Measurements from ENCODE around the gene ZC4H2.
"Not testable (repeated sequence)": the region's sequence is repeated elsewhere in the genome, so short reads cannot be mapped to it uniquely, and the experiment has no call there.

The ZC4H2 gene, protein sequence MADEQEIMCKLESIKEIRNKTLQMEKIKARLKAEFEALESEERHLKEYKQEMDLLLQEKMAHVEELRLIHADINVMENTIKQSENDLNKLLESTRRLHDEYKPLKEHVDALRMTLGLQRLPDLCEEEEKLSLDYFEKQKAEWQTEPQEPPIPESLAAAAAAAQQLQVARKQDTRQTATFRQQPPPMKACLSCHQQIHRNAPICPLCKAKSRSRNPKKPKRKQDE

DNA sequence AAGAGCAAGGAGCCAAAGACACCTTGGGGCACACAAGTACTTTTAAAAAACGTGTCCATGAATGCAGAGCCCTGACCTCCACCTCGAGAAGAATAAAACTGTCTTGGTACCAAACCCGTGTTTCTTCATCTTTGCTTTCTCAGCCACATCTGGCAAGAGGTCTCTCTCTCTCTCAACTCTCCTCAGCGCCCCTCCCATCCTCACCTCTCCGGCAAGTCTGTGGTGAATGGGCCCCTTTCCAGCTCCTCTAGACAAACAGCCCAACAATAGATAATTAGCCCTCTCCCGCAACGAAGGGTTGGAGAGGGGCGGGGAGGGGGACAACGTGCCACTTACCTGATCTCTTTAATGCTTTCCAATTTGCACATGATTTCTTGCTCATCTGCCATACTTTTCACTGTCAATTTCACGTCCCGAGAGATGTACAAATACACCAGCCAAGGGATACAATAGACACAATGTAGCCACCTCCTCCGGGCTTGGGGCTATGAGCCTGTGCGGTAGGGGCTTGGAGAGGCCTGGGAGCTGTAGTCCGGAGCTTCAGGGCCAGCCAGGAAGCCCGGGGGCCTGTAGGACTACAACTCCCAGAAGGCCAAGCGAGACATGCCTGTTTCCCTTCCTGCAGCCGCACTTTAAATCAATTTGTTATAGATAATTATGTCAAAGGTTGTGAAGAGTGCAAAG is at the start of gene ZC4H2:
Gene ZC4H2 (minus strand): TSS at position 462 of the 684 bp plus-strand sequence. CDS start 73 bp downstream, at position 389.
- DNase-seq = no peak

GRCh38 chrX:65017451-65017850 is 41.2 kb upstream of the ZC4H2 start:
- DNase-seq = no peak

DNA sequence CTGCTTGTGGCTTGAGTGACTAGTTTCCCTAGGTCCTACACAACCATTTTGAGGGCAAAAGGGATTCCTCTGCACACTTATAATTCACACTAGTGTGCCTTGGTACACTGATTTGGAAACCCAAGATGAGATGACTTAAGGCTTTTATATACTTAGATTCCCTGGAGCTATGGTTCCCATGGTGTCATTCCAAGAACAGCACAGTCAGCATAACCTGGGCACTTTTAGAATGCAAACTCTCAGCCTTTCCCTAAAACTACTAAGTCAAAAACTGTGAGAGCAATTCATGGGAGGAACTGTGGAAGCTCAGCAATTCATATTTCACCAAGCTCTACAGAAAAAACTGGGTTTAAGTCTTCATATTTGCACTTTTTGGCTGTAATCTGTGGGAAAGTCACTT is 38.0 kb upstream of the ZC4H2 start:
- DNase-seq = no peak

GRCh38 chrX:65009459-65009858 is 33.2 kb upstream of the ZC4H2 start:
- DNase-seq = no peak

DNA sequence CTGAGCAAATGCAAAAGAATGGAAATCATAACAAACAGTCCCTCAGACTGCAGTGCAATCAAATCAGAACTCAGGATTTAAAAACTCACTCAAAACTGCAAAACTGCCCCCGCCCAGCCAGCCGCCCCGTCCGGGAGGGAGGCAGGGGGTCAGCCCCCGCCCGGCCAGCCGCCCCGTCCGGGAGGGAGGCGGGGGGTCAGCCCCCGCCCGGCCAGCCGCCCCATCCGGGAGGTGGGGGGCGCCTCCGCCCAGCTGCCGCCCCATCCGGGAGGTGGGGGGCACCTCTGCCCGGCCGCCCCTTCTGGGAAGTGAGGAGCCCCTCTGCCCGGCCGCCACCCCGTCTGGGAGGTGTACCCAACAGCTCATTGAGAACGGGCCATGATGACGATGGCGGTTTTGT is 26.0 kb upstream of the ZC4H2 start:
- DNase-seq = not testable (repeated sequence)

DNA sequence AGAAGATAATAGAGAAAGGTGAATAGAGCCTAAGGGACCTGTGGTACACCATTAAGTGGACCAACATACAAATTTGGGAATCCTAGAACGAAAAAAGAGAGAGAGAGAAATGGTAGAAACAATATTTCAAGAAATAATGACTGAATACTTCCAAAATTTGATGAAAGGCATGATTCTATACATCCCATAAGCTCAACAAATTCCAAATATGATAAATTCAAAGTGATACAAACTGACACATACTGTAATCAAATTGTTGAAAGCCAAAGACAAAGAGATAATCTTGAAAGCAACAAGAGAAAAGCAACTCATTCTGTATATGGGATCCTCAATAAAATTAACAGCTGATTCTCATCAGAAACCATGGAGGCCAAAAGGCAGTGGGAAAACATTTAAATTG is 20.6 kb upstream of the ZC4H2 start:
- DNase-seq = no peak

GRCh38 chrX:64994131-64994798 is 18.0 kb upstream of the ZC4H2 start:
- DNase-seq = no peak

- no peak for DNase-seq
Measured at GRCh38 chrX:64977830-64978229, 1.6 kb upstream of the ZC4H2 start.

GRCh38 chrX:64977051-64977450 is 801 bp upstream of the ZC4H2 start:
- no peak for DNase-seq

GRCh38 chrX:64976673-64977040 is 407 bp upstream of the ZC4H2 start:
- no peak for DNase-seq

GRCh38 chrX:64975491-64975890 is 759 bp downstream of the ZC4H2 start:
- no peak for DNase-seq

GRCh38 chrX:64925480-64925879 is 50.8 kb downstream of the ZC4H2 start:
- DNase-seq = no peak

- DNase-seq = no peak
Measured at GRCh38 chrX:64908121-64908520, 68.1 kb downstream of the ZC4H2 start.

DNA sequence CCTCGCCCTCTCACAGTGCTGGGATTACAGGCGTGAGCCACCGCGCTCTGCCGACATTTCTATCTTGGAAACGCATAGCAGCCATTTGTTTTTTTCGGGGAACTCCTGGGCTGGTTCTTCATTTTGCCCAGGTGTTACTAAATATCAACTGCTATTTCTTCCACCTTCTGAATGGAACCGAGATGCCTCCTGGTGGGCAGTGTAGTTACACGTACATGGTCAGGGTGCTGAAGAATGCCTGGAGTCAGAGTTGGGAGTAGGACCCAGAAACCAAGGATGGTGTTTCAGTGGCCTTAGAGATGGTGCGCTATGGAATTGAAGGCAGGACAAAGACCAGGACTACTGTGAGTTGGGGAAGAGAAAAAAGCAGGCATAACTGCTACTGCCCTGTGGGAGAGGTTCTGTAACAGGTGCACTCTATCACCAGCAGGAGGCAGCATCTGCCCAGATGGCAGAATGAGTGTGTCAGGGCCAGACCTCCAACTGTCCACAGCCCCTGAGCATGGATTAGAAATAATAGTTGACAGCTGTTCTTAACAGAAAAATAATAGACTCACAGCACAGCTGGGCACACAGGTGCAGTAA is 81.7 kb downstream of the ZC4H2 start:
- DNase-seq = no peak

- no peak for DNase-seq
Measured at GRCh38 chrX:64885850-64886249, 90.4 kb downstream of the ZC4H2 start.

- DNase-seq = not testable (repeated sequence)
Measured at GRCh38 chrX:64878709-64879108, 97.5 kb downstream of the ZC4H2 start.

GRCh38 chrX:64867217-64867616 is 109.0 kb downstream of the ZC4H2 start:
- no peak for DNase-seq

Measured in NCI-H1092 (cell line).